ENCODE data around the gene TMTC1.

GRCh38 chr12:29707846-29708245 lies 75.9 kb downstream of the TMTC1 start:
- TF ChIP-seq CTCF (IDR thresholded peaks at IDR 0.05) (no peak), POLR2A (IDR thresholded peaks at IDR 0.05) (no peak)
